T-helper 17 cell (primary cell): ENCODE data around the gene KAT2B. TPM values are rescaled to one million over a fixed set of nuclear protein-coding genes. Genes with fewer than 3 reads are reported as not detected.
"Not testable (repeated sequence)": the region's sequence is repeated elsewhere in the genome, so short reads cannot be mapped to it uniquely, and the experiment has no call there.

Experiments
- ATAC-seq: fragments of 150-1000 bp; cut with Tn5 transposase; 2 replicates; pipeline ENCODE4 v1.10.0; 2021; ENCODE audit warnings: mild to moderate bottlenecking, moderate library complexity
- DNase-seq, 3 donors: peaks; one replicate each; pipeline versions ENCODE4 v3.0.0 to v3.0.0-alpha.2; 2020 to 2021
- H3K9me3 ChIP-seq: one replicate; pipeline ENCODE4 v1.7.0; 2013; ENCODE audit warnings: low read length, mild to moderate bottlenecking; ENCODE audit not compliant: control insufficient read depth, poor library complexity, severe bottlenecking
- H3K27ac Mint-ChIP-seq: one replicate; pipeline ENCODE4 v1.8.0; 2022; ENCODE audit warnings: mild to moderate bottlenecking, moderate library complexity, mixed read lengths
- H3K27me3 Mint-ChIP-seq: one replicate; pipeline ENCODE4 v1.8.0; 2022; ENCODE audit warnings: mixed read lengths
- H3K36me3 Mint-ChIP-seq: one replicate; pipeline ENCODE4 v1.8.0; 2022; ENCODE audit warnings: low read depth, mixed read lengths
- H3K4me1 Mint-ChIP-seq: one replicate; pipeline ENCODE4 v1.8.0; 2022; ENCODE audit warnings: mild to moderate bottlenecking, mixed read lengths
- H3K4me3 Mint-ChIP-seq: one replicate; pipeline ENCODE4 v1.8.0; 2022; ENCODE audit warnings: mild to moderate bottlenecking, moderate library complexity, mixed read lengths
- total RNA-seq, 4 donors: library from RNA in 2 of 4; stranded (reverse) in 2 of 4; gene quantifications; one replicate each; pipeline ENCODE4 v1.2.3 and lab custom pipeline; 2022 to 2026

The KAT2B gene
- total RNA-seq, result 100 to 1,000 TPM; 157 to 161 TPM
- total RNA-seq (lab: John Stamatoyannopoulos, UW), result 273 to 285 reads per million in 2 donors

DNA sequence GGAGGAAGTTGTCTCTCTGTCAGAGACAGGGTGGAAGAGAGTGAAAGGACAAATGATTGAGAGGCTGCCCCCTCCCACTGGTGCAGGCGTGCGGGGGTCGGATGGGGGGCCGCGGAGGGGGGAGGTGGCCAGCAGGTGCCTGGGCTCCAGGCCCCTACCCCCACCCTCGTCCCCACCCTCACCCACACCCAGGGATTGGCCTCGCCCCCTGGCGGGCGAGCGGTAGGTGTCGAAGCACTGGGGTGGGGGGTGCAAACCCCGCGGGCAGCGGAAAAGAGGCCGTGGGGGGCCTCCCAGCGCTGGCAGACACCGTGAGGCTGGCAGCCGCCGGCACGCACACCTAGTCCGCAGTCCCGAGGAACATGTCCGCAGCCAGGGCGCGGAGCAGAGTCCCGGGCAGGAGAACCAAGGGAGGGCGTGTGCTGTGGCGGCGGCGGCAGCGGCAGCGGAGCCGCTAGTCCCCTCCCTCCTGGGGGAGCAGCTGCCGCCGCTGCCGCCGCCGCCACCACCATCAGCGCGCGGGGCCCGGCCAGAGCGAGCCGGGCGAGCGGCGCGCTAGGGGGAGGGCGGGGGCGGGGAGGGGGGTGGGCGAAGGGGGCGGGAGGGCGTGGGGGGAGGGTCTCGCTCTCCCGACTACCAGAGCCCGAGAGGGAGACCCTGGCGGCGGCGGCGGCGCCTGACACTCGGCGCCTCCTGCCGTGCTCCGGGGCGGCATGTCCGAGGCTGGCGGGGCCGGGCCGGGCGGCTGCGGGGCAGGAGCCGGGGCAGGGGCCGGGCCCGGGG lies at the start of gene KAT2B:
Gene KAT2B (plus strand): TSS at position 682 of the 783 bp plus-strand sequence. CDS start 32 bp downstream, at position 714.
- DNase-seq (peak; percentile 73 to 82 (median 80)), ATAC-seq (peak; percentile 77)
- H3K9me3 ChIP-seq, result no peaks in the 10 kb centered on the region
- peak within 1 kb of the TSS; percentile 98 for H3K4me3 Mint-ChIP-seq
- peaks cover 40% of the 10 kb centered on the region for H3K4me1 Mint-ChIP-seq
- H3K27me3 Mint-ChIP-seq, result no peaks in the 10 kb centered on the region
- H3K27ac Mint-ChIP-seq, result peak within 1 kb of the TSS; percentile 99
- H3K36me3 Mint-ChIP-seq, result peaks cover 3% of the 10 kb centered on the region

DNA sequence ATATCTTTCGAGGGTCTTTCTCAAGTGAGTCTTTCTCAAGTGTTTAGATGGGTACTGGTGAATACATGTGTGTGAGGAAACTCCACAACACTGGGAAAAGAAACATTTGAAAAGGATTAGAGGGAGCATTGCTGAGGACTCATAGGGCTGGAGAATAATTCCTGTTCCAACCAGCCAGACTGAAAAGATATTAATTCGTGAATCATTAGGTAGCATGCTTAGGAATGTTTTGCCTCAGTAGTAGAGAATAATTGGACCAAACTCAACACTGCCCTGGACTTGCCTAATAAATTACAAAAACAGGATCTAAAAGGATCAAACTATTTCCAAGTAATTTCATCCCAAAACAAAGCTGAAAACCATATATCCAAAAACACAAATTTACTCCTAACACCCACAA lies 45.5 kb upstream of the KAT2B start:
- Mint-ChIP-seq H3K4me1 (peaks cover 5% of the 10 kb centered on the region), H3K36me3 (no peaks in the 10 kb centered on the region), H3K4me3 (no peak overlapping the region), H3K27ac (no peak overlapping the region), H3K27me3 (no peaks in the 10 kb centered on the region)
- no peak for ATAC-seq
- DNase-seq, result no peak
- H3K9me3 ChIP-seq, result no peaks in the 10 kb centered on the region

DNA sequence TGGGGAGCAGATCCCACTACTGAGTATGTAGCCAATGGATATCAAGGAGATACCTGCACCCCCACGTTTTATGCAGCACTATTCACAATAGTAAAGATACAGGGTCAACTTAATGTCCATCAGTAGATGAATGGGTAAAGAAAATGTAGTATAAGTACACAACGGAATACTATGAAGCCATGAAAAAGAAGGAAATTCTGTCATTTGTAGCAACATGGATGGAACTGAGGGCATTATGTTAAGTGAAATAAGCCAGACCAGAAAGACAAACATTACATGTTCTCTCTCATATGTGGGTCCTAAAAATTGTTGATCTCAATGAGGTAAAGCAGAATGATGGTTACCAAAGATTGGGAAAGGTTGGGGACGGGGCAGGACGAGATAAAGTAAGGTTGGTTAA lies 42.7 kb upstream of the KAT2B start:
- Mint-ChIP-seq H3K36me3 (no peaks in the 10 kb centered on the region), H3K27ac (no peak overlapping the region), H3K4me1 (no peaks in the 10 kb centered on the region), H3K27me3 (no peaks in the 10 kb centered on the region), H3K4me3 (no peak overlapping the region)
- no peaks in the 10 kb centered on the region for H3K9me3 ChIP-seq
- DNase-seq, result no peak
- ATAC-seq, result no peak

DNA sequence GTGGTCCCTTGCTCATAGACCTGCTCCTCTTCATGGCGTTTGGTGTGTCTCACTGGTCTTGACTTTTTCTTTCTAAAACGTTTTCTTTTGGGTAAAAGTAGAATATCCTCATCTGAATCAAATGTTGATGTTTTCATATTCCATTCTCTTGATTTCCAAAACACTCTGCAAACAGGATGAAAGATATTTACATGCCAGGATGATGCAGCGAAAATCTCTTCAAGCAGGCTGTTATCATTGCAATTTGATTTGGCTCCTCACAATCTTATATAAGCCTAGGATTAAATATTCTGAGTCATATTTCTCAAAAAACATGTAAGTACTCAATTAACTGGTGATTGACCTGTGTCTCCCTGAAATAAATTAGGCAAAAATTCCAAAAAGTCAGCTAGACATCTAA lies 38.3 kb upstream of the KAT2B start:
- no peaks in the 10 kb centered on the region for H3K9me3 ChIP-seq
- Mint-ChIP-seq H3K27me3 (no peaks in the 10 kb centered on the region), H3K36me3 (peaks cover 2% of the 10 kb centered on the region), H3K4me1 (no peaks in the 10 kb centered on the region), H3K4me3 (no peak overlapping the region), H3K27ac (no peak overlapping the region)
- ATAC-seq (no peak), DNase-seq (no peak)

DNA sequence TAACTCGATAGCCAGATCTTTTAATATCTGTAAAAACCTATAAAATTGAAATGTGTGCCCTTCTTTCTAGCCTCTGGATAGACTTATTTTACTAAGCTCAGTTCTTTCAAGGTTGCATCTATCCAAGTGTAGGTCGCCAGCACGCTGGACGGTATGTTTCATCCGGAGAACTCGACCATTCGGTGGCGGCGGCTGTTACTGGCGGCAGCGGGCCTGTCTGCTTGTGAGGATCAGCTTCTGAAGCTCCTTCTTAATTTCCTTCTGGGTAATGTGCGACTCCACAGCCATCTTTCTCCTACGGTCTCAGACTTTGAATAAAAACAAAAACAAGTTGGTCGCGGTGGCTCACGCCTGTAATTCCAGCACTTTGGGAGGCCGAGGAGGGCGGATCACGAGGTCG lies 32.3 kb upstream of the KAT2B start:
- ATAC-seq, result no peak
- no peak overlapping the region for H3K4me3 Mint-ChIP-seq

DNA sequence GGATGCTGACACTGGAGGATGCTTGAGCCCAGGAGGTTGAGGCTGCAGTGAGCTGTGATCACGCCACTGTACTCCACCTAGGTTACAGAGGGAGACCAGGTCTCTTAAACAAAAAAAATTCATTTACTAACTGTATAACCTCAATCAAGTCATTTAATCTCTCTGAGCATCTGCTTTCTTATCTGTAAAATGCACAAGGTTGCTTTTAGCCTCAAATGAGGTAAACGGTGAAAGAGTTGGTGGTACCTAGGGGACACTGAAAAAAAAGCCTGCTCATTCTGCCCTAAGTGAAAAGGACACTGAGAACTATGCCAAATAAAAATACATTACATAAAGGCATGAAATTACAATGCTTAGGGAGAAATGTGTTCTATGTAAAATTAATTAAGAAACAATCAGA lies 31.6 kb upstream of the KAT2B start:
- DNase-seq (no peak), ATAC-seq (no peak)
- H3K4me3 Mint-ChIP-seq, result no peak overlapping the region
- H3K9me3 ChIP-seq, result no peaks in the 10 kb centered on the region
- H3K4me1 Mint-ChIP-seq, result no peaks in the 10 kb centered on the region
- peaks cover 2% of the 10 kb centered on the region for H3K36me3 Mint-ChIP-seq
- H3K27ac Mint-ChIP-seq, result no peak overlapping the region
- H3K27me3 Mint-ChIP-seq, result no peaks in the 10 kb centered on the region

More for the DNA sequence above, 32.3 kb upstream of the KAT2B start:
- no peaks in the 10 kb centered on the region for H3K4me1 Mint-ChIP-seq
- no peaks in the 10 kb centered on the region for H3K27me3 Mint-ChIP-seq
- no peak for DNase-seq
- peaks cover 2% of the 10 kb centered on the region for H3K36me3 Mint-ChIP-seq
- H3K9me3 ChIP-seq, result no peaks in the 10 kb centered on the region
- no peak overlapping the region for H3K27ac Mint-ChIP-seq

DNA sequence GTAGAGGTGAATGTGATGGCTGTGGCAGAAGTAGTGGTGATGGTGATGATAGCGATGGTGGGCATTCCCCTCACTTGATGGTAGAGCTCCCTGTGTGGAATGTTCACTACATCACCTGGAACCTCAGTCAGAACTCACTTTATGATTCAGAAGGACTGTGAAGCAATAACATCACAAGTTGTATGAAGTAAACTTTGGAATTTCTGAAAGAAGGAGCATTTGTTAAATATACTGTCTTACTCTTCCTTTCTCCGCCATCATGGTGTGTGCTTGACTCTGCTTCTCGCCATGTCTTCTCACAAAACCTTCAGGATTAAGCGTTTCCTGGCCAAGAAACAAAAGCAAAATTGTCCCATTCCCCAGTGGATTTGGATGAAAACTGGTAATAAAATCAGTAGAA lies 28.1 kb upstream of the KAT2B start, which contains the start of gene PP2D1:
Gene PP2D1 (minus strand): TSS at position 101 of the 400 bp plus-strand sequence. CDS start 192 bp downstream, outside the sequence.
- Mint-ChIP-seq H3K36me3 (no peaks in the 10 kb centered on the region), H3K27ac (no peak within 1 kb of the TSS), H3K27me3 (no peaks in the 10 kb centered on the region), H3K4me3 (no peak within 1 kb of the TSS), H3K4me1 (no peaks in the 10 kb centered on the region)
- no peak for DNase-seq
- no peak for ATAC-seq
- H3K9me3 ChIP-seq, result no peaks in the 10 kb centered on the region

DNA sequence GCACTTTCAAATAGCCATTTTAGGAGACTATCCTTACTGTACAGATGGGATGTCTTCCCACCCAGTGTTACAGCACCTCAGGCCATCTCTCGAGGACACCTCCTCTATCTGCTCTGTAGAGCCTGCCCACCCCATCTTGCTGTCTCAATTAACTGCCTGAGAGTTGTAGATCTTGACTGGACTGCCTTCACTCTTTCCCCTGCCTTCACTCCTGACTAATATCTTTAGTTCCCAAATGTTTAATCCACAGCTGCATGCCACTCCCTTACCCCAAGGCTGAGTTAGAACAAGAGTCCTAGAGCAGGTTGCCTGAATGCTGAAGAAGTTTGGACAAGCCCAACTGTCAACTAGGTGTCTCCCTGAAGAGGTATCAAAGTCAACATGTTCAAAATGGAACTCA lies 26.9 kb upstream of the KAT2B start:
- Mint-ChIP-seq H3K4me1 (no peaks in the 10 kb centered on the region), H3K4me3 (no peak overlapping the region), H3K27me3 (no peaks in the 10 kb centered on the region), H3K27ac (no peak overlapping the region), H3K36me3 (no peaks in the 10 kb centered on the region)
- H3K9me3 ChIP-seq, result no peaks in the 10 kb centered on the region
- DNase-seq (no peak), ATAC-seq (no peak)

DNA sequence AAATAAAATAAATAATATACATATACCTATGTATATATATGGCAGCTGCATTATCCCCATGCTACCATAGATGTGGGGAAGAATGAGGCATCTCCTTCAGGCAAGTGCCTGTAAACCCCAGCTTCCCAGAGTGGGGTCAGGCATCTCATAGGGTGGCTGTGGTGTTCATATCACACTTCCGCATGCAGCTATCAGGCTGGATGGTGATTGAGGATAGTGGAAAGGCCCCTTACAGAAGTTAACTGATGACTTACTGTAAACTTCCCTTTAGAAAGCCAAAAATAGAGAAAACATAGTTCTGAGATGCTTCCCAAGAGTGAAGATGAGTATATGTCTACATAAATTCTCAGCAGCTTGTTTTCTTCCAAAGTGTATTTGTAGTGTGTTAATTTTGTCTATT lies 24.7 kb upstream of the KAT2B start:
- DNase-seq (no peak), ATAC-seq (no peak)
- no peaks in the 10 kb centered on the region for H3K9me3 ChIP-seq
- Mint-ChIP-seq H3K27ac (no peak overlapping the region), H3K4me1 (no peaks in the 10 kb centered on the region), H3K36me3 (no peaks in the 10 kb centered on the region), H3K4me3 (no peak overlapping the region), H3K27me3 (no peaks in the 10 kb centered on the region)

DNA sequence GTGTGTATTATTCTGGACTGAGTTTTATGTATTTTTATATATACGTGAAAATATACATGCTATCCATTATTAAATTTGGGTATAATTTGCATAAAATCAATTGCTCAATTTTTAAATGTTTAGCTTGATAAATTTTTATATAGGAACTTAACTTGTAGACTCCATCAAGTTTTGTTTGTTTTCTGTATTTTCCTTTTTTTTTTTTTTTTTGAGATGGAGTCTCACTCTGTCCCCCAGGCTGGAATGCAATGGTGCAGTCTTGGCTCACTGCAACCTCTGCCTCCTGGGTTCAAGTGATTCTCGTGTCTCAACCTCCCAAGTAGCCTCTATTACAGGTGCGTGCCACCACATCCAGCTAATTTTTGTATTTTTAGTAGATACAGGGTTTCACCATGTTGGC lies 24.2 kb upstream of the KAT2B start:
- H3K9me3 ChIP-seq, H3K36me3 Mint-ChIP-seq, H3K27ac Mint-ChIP-seq, DNase-seq, H3K27me3 Mint-ChIP-seq, ATAC-seq, H3K4me3 Mint-ChIP-seq, H3K4me1 Mint-ChIP-seq: not testable (repeated sequence)

DNA sequence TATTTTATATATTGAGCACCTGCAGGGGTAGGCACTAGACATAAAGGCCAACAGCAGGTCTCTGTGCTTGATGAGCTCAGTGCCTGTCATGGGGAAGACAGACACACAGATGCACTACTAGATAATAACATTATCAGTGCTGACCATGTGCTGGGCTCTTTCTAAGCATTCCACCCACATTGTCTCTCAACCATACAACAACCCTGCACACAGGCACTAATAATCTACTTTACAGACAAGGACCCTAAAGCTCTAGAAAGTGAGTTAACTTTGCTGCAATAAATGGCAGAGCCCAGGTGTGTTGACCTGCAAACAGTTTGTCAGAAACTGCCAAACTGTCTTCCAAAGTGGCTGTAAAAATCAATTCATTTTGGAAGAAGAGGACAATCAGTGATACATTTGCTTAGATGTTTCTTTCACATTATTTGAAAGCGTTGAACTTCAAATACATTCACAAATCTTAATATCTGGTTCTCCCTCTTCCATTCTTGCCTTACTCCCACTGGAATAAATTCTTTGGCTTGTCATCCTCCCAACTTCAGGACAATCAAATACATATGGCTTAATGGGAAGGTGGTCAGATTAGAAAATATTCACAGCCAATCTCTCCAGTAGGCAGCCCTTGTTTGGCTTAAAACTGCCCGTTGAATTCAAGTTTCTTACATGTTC lies 17.2 kb upstream of the KAT2B start:
- Mint-ChIP-seq H3K27me3 (no peaks in the 10 kb centered on the region), H3K27ac (peak overlapping the region; percentile 37), H3K4me1 (peaks cover 9% of the 10 kb centered on the region), H3K36me3 (no peaks in the 10 kb centered on the region), H3K4me3 (no peak overlapping the region)
- ATAC-seq (no peak), DNase-seq (no peak)
- no peaks in the 10 kb centered on the region for H3K9me3 ChIP-seq

DNA sequence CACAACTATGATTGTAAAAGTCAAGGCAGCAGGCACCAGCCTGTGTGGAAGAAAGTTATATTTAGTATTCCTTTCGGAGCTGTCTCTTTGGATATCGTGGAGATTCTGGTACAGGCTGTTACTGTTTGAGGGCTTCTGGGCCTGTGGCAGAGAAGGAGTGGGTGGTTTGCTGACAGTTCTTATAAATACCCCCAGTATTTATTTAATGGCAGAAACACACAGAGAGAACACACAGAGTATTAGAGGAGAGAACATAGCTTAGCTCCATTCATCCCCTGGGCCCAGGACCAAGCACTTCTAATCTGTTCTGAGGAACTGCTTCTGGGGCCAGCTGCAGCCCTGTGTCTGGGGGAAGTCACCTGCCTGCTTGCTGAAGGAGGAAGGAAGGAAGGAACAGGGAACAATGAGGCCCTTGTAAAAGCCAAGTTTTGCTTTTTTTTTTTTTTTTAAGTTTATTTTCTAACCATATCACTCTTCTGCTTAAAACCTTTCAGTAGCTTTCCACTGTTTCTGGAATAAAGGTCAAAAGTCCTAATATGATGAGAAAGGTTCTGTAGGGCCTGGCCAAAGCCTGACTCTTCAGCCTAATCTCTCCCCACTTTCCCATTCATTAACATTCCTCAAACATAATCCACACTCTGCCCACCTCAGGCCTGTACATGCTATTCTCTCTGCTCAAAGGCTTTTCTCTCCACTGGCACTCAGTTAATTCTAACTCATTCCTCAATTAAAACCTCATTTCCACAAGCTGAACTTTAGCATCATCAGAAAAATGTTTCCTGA lies 16.4 kb upstream of the KAT2B start:
- H3K27ac Mint-ChIP-seq, result peak overlapping the region; percentile 37
- ATAC-seq, result no peak

DNA sequence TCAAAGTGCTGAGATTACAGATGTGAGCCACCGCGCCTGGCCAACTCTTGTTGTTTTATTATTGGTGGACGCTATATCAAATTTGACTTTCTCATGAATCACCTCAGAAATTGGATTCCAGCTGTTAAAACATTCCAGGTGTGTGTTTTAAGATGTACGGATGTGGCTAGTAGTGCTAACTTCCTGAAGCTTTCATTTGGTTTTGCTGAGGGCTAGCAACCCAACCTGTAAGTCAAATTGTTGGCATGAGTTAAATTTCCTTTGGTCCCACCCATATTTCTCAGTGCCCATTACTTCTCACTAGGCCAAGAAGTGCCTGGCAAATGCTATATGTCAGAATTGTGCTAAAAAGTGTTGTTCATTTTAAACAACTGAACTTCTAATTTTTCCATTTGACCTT lies 13.1 kb upstream of the KAT2B start:
- Mint-ChIP-seq H3K27ac (no peak overlapping the region), H3K27me3 (no peaks in the 10 kb centered on the region), H3K36me3 (no peaks in the 10 kb centered on the region), H3K4me1 (peaks cover 9% of the 10 kb centered on the region), H3K4me3 (no peak overlapping the region)
- DNase-seq (no peak), ATAC-seq (no peak)
- no peaks in the 10 kb centered on the region for H3K9me3 ChIP-seq

More for the DNA sequence above, 16.4 kb upstream of the KAT2B start:
- no peak overlapping the region for H3K4me3 Mint-ChIP-seq
- DNase-seq, result no peak
- H3K4me1 Mint-ChIP-seq, result peaks cover 9% of the 10 kb centered on the region
- H3K9me3 ChIP-seq, result no peaks in the 10 kb centered on the region
- no peaks in the 10 kb centered on the region for H3K36me3 Mint-ChIP-seq
- H3K27me3 Mint-ChIP-seq, result no peaks in the 10 kb centered on the region
